Natural killer cell (primary cell): Measurements from ENCODE around the gene SPAG9. TPM values are rescaled to one million over a fixed set of nuclear protein-coding genes. Genes with fewer than 3 reads are reported as not detected.

Experiments used
- ATAC-seq, 3 donors: fragments of 150-1000 bp in 2 of 3; fragments of 200-7000 bp in 1 of 3; cut with Tn5 transposase; 1 replicate in 1 of 3; 2 replicates in 2 of 3; pipeline ENCODE4 v1.10.0; 2021; ENCODE audit warnings: mild to moderate bottlenecking in 2 of 3, moderate library complexity in 2 of 3
- DNase-seq, 2 donors: peaks; one replicate each; pipeline versions ENCODE4 v3.0.0 to v3.0.0-alpha.2; 2013 to 2021; ENCODE audit warnings: mixed read lengths in 1 of 2
- H3K27ac ChIP-seq: one replicate; pipeline ENCODE4 v1.5.1; 2013; ENCODE audit warnings: mild to moderate bottlenecking, low read length
- H3K27me3 ChIP-seq: one replicate; pipeline ENCODE4 v1.6.1; 2013; ENCODE audit warnings: low read length; ENCODE audit not compliant: control insufficient read depth, insufficient read depth
- H3K36me3 ChIP-seq: one replicate; pipeline ENCODE4 v1.6.1; 2013; ENCODE audit warnings: low read length; ENCODE audit not compliant: control insufficient read depth, insufficient read depth
- H3K4me1 ChIP-seq: one replicate; pipeline ENCODE4 v1.6.1; 2013; ENCODE audit warnings: low read length; ENCODE audit not compliant: control insufficient read depth, insufficient read depth
- H3K4me3 ChIP-seq: one replicate; pipeline ENCODE4 v1.5.1; 2013; ENCODE audit warnings: low read length
- H3K9me3 ChIP-seq: one replicate; pipeline ENCODE4 v1.6.1; 2013; ENCODE audit warnings: low read length; ENCODE audit not compliant: control insufficient read depth, insufficient read depth
- H3K27ac Mint-ChIP-seq, 2 donors: one replicate each; pipeline ENCODE4 v1.8.0; 2022; ENCODE audit warnings: mild to moderate bottlenecking in 2 of 2, mixed read lengths in 2 of 2, moderate library complexity in 1 of 2
- H3K27me3 Mint-ChIP-seq, 2 donors: one replicate each; pipeline ENCODE4 v1.8.0; 2022; ENCODE audit warnings: low read depth in 2 of 2, mixed read lengths in 2 of 2
- H3K36me3 Mint-ChIP-seq: one replicate; pipeline ENCODE4 v1.8.0; 2022; ENCODE audit warnings: mixed read lengths
- H3K4me1 Mint-ChIP-seq, 2 donors: one replicate each; pipeline ENCODE4 v1.8.0; 2022; ENCODE audit warnings: mixed read lengths in 2 of 2
- H3K4me3 Mint-ChIP-seq: one replicate; pipeline ENCODE4 v1.8.0; 2022; ENCODE audit warnings: mild to moderate bottlenecking, moderate library complexity, mixed read lengths
- H3K9me3 Mint-ChIP-seq, 2 donors: one replicate each; pipeline ENCODE4 v1.8.0; 2022; ENCODE audit warnings: mixed read lengths in 2 of 2
- CTCF ChIP-seq: fragments of 200-600 bp; IDR thresholded peaks from one replicate; pipeline ENCODE4 v1.8.0; 2022; ENCODE audit warnings: antibody characterized with exemption
- WGBS: methylation state at CpG from one replicate; pipeline ENCODE4 v1.1.7; 2013; ENCODE audit warnings: missing lambda C conversion rate; ENCODE audit not compliant: insufficient coverage; 5-methylcytosine and 5-hydroxymethylcytosine counted together
- intact Hi-C: fragments of 100-400 bp; cut with micrococcal nuclease; formaldehyde crosslinking; loops from one replicate; pipeline ENCODE4 v1.14.2; 2022
- total RNA-seq, 4 donors: library from RNA; stranded (reverse); fragments of 120-200 nt in 1 of 4; gene quantifications; one replicate each; pipeline versions ENCODE4 v1.2.3 to v1.2.4, GENCODE V29; 2013 to 2022

The SPAG9 gene
- total RNA-seq, 3 donors from 2014 or later (not counting 1 experiment from before 2014, with no cell fraction given), result 78.1 to 91.7 (median 90.3) TPM

GRCh38 chr17:51016099-51016498, 104.6 kb downstream of the SPAG9 start:
- 100% methylated on average over 1 of the region's 1 CpG for WGBS
- no peaks in the 10 kb centered on the region for H3K27me3 ChIP-seq
- Mint-ChIP-seq H3K4me3 (no peak overlapping the region), H3K36me3 (peaks cover 18% of the 10 kb centered on the region), H3K27me3 (no peaks in the 10 kb centered on the region), H3K9me3 (no peaks in the 10 kb centered on the region), H3K4me1 (peaks cover 0 to 5% of the 10 kb centered on the region in 2 donors), H3K27ac (peak overlapping the region; percentile 29 to 32)
- no peaks in the 10 kb centered on the region for H3K9me3 ChIP-seq
- H3K4me1 ChIP-seq, result no peaks in the 10 kb centered on the region
- no peak for ATAC-seq
- TF ChIP-seq CTCF, result no peak
- no peak overlapping the region for H3K4me3 ChIP-seq
- peaks cover 43% of the 10 kb centered on the region for H3K36me3 ChIP-seq
- intact Hi-C loops, result no loop called here
- no peak overlapping the region for H3K27ac ChIP-seq
- DNase-seq, result no peak

GRCh38 chr17:51015145-51015558, 105.5 kb downstream of the SPAG9 start:
- Histone ChIP-seq H3K9me3 (no peaks in the 10 kb centered on the region), H3K27ac (no peak overlapping the region), H3K36me3 (peaks cover 38% of the 10 kb centered on the region), H3K4me3 (no peak overlapping the region), H3K27me3 (no peaks in the 10 kb centered on the region), H3K4me1 (no peaks in the 10 kb centered on the region)
- DNase-seq (no peak), ATAC-seq (no peak)
- Mint-ChIP-seq H3K27me3 (no peaks in the 10 kb centered on the region), H3K9me3 (no peaks in the 10 kb centered on the region), H3K4me1 (peaks cover 0 to 5% of the 10 kb centered on the region in 2 donors), H3K4me3 (no peak overlapping the region), H3K27ac (peak overlapping the region in 1 of 2 donors; percentile 32), H3K36me3 (peaks cover 27% of the 10 kb centered on the region)
- intact Hi-C loops, result no loop called here
- TF ChIP-seq CTCF, result no peak
- 86% methylated on average over 1 of the region's 1 CpG for WGBS

GRCh38 chr17:51014129-51014528, 106.5 kb downstream of the SPAG9 start:
- Mint-ChIP-seq H3K27me3 (no peaks in the 10 kb centered on the region), H3K9me3 (no peaks in the 10 kb centered on the region), H3K36me3 (peaks cover 30% of the 10 kb centered on the region), H3K4me1 (peaks cover 0 to 5% of the 10 kb centered on the region in 2 donors), H3K27ac (peak overlapping the region in 1 of 2 donors; percentile 32), H3K4me3 (no peak overlapping the region)
- 100% methylated on average over 2 of the region's 3 CpGs for WGBS
- no peaks in the 10 kb centered on the region for H3K27me3 ChIP-seq
- H3K9me3 ChIP-seq, result no peaks in the 10 kb centered on the region
- intact Hi-C loops, result no loop called here
- no peak for TF ChIP-seq CTCF
- H3K4me3 ChIP-seq, result no peak overlapping the region
- ATAC-seq (no peak), DNase-seq (no peak)
- peaks cover 36% of the 10 kb centered on the region for H3K36me3 ChIP-seq
- H3K4me1 ChIP-seq, result no peaks in the 10 kb centered on the region
- no peak overlapping the region for H3K27ac ChIP-seq

- no peak overlapping the region for H3K27ac ChIP-seq
- Mint-ChIP-seq H3K9me3 (no peaks in the 10 kb centered on the region), H3K27me3 (no peaks in the 10 kb centered on the region), H3K4me1 (peaks cover 0 to 5% of the 10 kb centered on the region in 2 donors), H3K4me3 (no peak overlapping the region), H3K36me3 (peaks cover 30% of the 10 kb centered on the region), H3K27ac (no peak overlapping the region)
- no peak for ATAC-seq
- intact Hi-C loops, result no loop called here
- DNase-seq, result no peak
- 97% methylated on average over 2 of the region's 2 CpGs for WGBS
- no peaks in the 10 kb centered on the region for H3K27me3 ChIP-seq
- peaks cover 31% of the 10 kb centered on the region for H3K36me3 ChIP-seq
- H3K4me1 ChIP-seq, result no peaks in the 10 kb centered on the region
- H3K4me3 ChIP-seq, result no peak overlapping the region
- H3K9me3 ChIP-seq, result no peaks in the 10 kb centered on the region
- no peak for TF ChIP-seq CTCF
Measured at GRCh38 chr17:51013322-51013721, 107.3 kb downstream of the SPAG9 start.
